HPDE6-E6E7 (cell line): ENCODE data around the gene FYN.

Experiments
- DNase-seq: peaks from one replicate; pipeline ENCODE4 v3.0.0; 2011; ENCODE audit warnings: missing footprints; ENCODE audit errors: extremely low spot score

The FYN gene

GRCh38 chr6:111770263-111771093 lies 102.8 kb downstream of the FYN start:
- no peak for DNase-seq

- DNase-seq = no peak
Observed at GRCh38 chr6:111769365-111770152, 103.7 kb downstream of the FYN start.

- DNase-seq = no peak
Observed at GRCh38 chr6:111768431-111768770, 104.9 kb downstream of the FYN start.

- no peak for DNase-seq
Observed at GRCh38 chr6:111767752-111768430, 105.4 kb downstream of the FYN start.

- DNase-seq = no peak
Observed at GRCh38 chr6:111766201-111766857, 106.9 kb downstream of the FYN start.

- DNase-seq = no peak
Observed at GRCh38 chr6:111765763-111766162, 107.5 kb downstream of the FYN start.

- DNase-seq = no peak
Observed at GRCh38 chr6:111764238-111765175, 108.7 kb downstream of the FYN start.

GRCh38 chr6:111763381-111763780 lies 109.9 kb downstream of the FYN start:
- no peak for DNase-seq

GRCh38 chr6:111761783-111762312 lies 111.4 kb downstream of the FYN start:
- no peak for DNase-seq

GRCh38 chr6:111761212-111761611 lies 112.0 kb downstream of the FYN start:
- DNase-seq = no peak

- no peak for DNase-seq
Observed at GRCh38 chr6:111759836-111760785, 113.1 kb downstream of the FYN start.

GRCh38 chr6:111759331-111759835 lies 113.9 kb downstream of the FYN start:
- DNase-seq = no peak

GRCh38 chr6:111758608-111759329 lies 114.5 kb downstream of the FYN start:
- DNase-seq = no peak

GRCh38 chr6:111757342-111757741 lies 115.9 kb downstream of the FYN start:
- DNase-seq = peak; percentile 11

GRCh38 chr6:111754423-111754822 lies 118.8 kb downstream of the FYN start:
- DNase-seq = no peak

- no peak for DNase-seq
Observed at GRCh38 chr6:111753573-111753972, 119.7 kb downstream of the FYN start.

GRCh38 chr6:111752476-111752875 lies 120.8 kb downstream of the FYN start:
- DNase-seq = no peak
